Suprapubic skin (tissue), 4 donors: ENCODE data around the gene CELSR2. TPM values are rescaled to one million over a fixed set of nuclear protein-coding genes. Genes with fewer than 3 reads are reported as not detected.
A peak's percentile ranks its signal among the peaks of the same experiment; 100 is the strongest.

ENCODE experiments used
- DNase-seq, 2 donors: peaks; one replicate each; pipeline ENCODE4 v3.0.0-alpha.2; 2019; ENCODE audit warnings: low spot score in 2 of 2
- H3K27ac ChIP-seq: fragments of 200-600 bp; sonication (generic); one replicate; pipeline ENCODE4 v1.5.1; 2019
- H3K27me3 ChIP-seq: fragments of 200-600 bp; sonication (generic); one replicate; pipeline ENCODE4 v1.5.1; 2019
- H3K36me3 ChIP-seq: fragments of 200-600 bp; sonication (generic); one replicate; pipeline ENCODE4 v1.5.1; 2019
- H3K4me1 ChIP-seq: fragments of 200-600 bp; sonication (generic); one replicate; pipeline ENCODE4 v1.5.1; 2019
- H3K4me3 ChIP-seq: fragments of 200-600 bp; sonication (generic); one replicate; pipeline ENCODE4 v1.5.1; 2019; ENCODE audit warnings: mild to moderate bottlenecking
- H3K9me3 ChIP-seq: fragments of 200-600 bp; sonication (generic); one replicate; pipeline ENCODE4 v1.5.1; 2019
- EP300 ChIP-seq: sonication (generic); formaldehyde crosslinking; IDR thresholded peaks from one replicate; pipeline ENCODE4 v1.6.1; 2017; ENCODE audit warnings: antibody characterized with exemption
- POLR2A ChIP-seq, 2 donors: fragments of 450-650 bp; IDR thresholded peaks; one replicate each; pipeline ENCODE4 v1.6.1; 2017; ENCODE audit warnings: antibody characterized with exemption in 2 of 2, mild to moderate bottlenecking in 2 of 2, moderate library complexity in 2 of 2
- POLR2AphosphoS5 ChIP-seq, 3 donors: sonication (generic); formaldehyde crosslinking; IDR thresholded peaks; one replicate each; pipeline ENCODE4 v1.6.1; 2017; ENCODE audit warnings: antibody characterized with exemption in 3 of 3
- WGBS: methylation state at CpG from one replicate; pipeline ENCODE4 v1.1.5; 2018; 5-methylcytosine and 5-hydroxymethylcytosine counted together
- total RNA-seq, 4 donors: library from RNA; depleted of rRNA; stranded (reverse); fragments of >200 nt; gene quantifications; one replicate each; pipeline ENCODE4 v1.1.0, GENCODE V29; 2016
- TF ChIP-seq, protein P1 (sequence below), 2 donors: fragments of 200-600 bp in 1 of 2; fragments of 450-650 bp in 1 of 2; sonication (generic) in 1 of 2; IDR thresholded peaks; one replicate each; pipeline ENCODE4 v1.5.1; 2016 to 2019; ENCODE audit warnings: antibody characterized with exemption in 2 of 2, mild to moderate bottlenecking in 1 of 2, moderate library complexity in 1 of 2

CELSR2 gene
- total RNA-seq, 4 donors from 2014 or later = 106 to 145 (median 129) TPM

- TF ChIP-seq, protein P1, sequence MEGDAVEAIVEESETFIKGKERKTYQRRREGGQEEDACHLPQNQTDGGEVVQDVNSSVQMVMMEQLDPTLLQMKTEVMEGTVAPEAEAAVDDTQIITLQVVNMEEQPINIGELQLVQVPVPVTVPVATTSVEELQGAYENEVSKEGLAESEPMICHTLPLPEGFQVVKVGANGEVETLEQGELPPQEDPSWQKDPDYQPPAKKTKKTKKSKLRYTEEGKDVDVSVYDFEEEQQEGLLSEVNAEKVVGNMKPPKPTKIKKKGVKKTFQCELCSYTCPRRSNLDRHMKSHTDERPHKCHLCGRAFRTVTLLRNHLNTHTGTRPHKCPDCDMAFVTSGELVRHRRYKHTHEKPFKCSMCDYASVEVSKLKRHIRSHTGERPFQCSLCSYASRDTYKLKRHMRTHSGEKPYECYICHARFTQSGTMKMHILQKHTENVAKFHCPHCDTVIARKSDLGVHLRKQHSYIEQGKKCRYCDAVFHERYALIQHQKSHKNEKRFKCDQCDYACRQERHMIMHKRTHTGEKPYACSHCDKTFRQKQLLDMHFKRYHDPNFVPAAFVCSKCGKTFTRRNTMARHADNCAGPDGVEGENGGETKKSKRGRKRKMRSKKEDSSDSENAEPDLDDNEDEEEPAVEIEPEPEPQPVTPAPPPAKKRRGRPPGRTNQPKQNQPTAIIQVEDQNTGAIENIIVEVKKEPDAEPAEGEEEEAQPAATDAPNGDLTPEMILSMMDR (IDR thresholded peaks at IDR 0.05) = no peak
- no peak for TF ChIP-seq POLR2A (IDR thresholded peaks at IDR 0.05)
- TF ChIP-seq POLR2AphosphoS5 (IDR thresholded peaks at IDR 0.05) = no peak
- TF ChIP-seq EP300 = no peak
- no peak for DNase-seq
- Histone ChIP-seq H3K27me3 (no peaks in the 10 kb centered on the region), H3K27ac (peak overlapping the region; percentile 87), H3K4me3 (no peak overlapping the region), H3K4me1 (peaks cover 40% of the 10 kb centered on the region), H3K36me3 (peaks cover 54% of the 10 kb centered on the region), H3K9me3 (no peaks in the 10 kb centered on the region)
- WGBS = 81% methylated on average over 2 of the region's 5 CpGs
These were observed 10.3 kb upstream of the CELSR2 start for GRCh38 chr1:109239047-109239408.

- peak in 1 of 2 donors; percentile 71 for DNase-seq
- Histone ChIP-seq H3K36me3 (peaks cover 49% of the 10 kb centered on the region), H3K27me3 (no peaks in the 10 kb centered on the region), H3K4me3 (no peak overlapping the region), H3K4me1 (peaks cover 40% of the 10 kb centered on the region), H3K9me3 (no peaks in the 10 kb centered on the region), H3K27ac (peak overlapping the region; percentile 87)
- TF ChIP-seq EP300 (no peak), POLR2A (IDR thresholded peaks at IDR 0.05) (no peak), POLR2AphosphoS5 (IDR thresholded peaks at IDR 0.05) (no peak)
- TF ChIP-seq, protein P1 (IDR thresholded peaks at IDR 0.05) = peak in 1 of 2 donors; percentile 60
- WGBS = 33% methylated on average over 4 of the region's 6 CpGs
These were observed 9.8 kb upstream of the CELSR2 start for GRCh38 chr1:109239409-109240068.

DNA sequence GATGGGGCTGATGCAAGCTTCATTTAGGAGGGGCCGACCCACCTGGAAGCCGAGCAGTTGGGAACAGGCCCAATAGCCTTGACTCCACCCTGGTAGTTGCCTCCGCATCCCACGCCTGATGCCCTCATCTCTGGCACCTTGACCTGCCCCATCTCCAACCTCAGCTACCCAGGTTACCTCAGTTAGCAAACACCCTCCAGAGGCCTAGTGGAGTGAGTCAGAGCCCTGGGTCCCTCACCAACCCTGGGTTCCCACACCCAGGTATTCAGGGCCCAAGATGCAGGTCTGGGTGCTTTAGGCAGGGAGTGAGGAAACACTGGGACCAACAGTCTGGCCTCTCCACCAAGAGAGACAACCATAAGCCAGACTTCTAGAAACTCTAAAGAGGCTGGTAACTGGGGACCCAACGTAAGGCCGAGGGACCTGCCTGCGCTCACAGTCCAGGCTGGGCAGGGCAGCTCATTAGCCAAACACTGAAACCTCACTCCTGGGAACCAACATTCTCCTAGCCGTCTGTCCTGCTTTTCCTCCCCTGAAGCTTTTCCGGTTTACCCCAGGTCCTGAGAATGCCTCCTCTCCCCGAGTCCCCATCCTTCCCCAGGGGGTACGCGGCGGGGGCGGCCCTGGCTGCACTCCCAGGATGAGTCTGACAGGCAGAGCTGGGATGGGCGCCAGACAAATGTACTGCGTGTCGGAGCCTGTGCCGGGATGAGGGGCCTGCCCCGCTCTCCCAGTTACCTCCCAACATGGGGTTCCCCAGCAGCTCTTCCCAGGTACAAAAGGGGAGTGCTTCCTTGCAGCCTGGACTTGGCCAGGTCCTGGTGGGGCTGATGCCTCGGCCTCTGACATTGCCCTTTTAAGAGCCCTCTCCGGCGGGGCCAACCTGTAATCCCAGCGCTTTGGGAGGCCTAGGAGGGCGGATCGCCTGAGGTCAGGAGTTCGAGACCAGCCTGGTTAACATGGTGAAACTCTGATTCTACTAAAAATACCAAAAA is 8.9 kb upstream of the CELSR2 start:
- Histone ChIP-seq H3K4me3 (peak overlapping the region; percentile 3), H3K36me3 (peaks cover 40% of the 10 kb centered on the region), H3K27ac (peak overlapping the region; percentile 87), H3K4me1 (peaks cover 40% of the 10 kb centered on the region), H3K27me3 (no peaks in the 10 kb centered on the region), H3K9me3 (no peaks in the 10 kb centered on the region)
- TF ChIP-seq, protein P1 (IDR thresholded peaks at IDR 0.05) = no peak
- TF ChIP-seq POLR2AphosphoS5 (IDR thresholded peaks at IDR 0.05) = peak in 1 of 3 donors; percentile 52
- peak; percentile 86 for DNase-seq
- WGBS = 19% methylated on average over 12 of the region's 26 CpGs

- no peak for DNase-seq
- peak overlapping the region; percentile 87 for H3K27ac ChIP-seq
- H3K27me3 ChIP-seq = no peaks in the 10 kb centered on the region
- no peak overlapping the region for H3K4me3 ChIP-seq
- H3K36me3 ChIP-seq = peaks cover 31% of the 10 kb centered on the region
- no peaks in the 10 kb centered on the region for H3K9me3 ChIP-seq
- H3K4me1 ChIP-seq = peaks cover 40% of the 10 kb centered on the region
- WGBS = 44% methylated on average over 6 of the region's 6 CpGs
- TF ChIP-seq, protein P1 (IDR thresholded peaks at IDR 0.05) = no peak
- TF ChIP-seq POLR2AphosphoS5 (IDR thresholded peaks at IDR 0.05) (no peak), POLR2A (IDR thresholded peaks at IDR 0.05) (no peak), EP300 (no peak)
These were observed 8.0 kb upstream of the CELSR2 start for GRCh38 chr1:109241344-109241743.

- Histone ChIP-seq H3K36me3 (peaks cover 25% of the 10 kb centered on the region), H3K4me3 (no peak overlapping the region), H3K4me1 (peaks cover 40% of the 10 kb centered on the region), H3K9me3 (no peaks in the 10 kb centered on the region), H3K27me3 (no peaks in the 10 kb centered on the region), H3K27ac (no peak overlapping the region)
- TF ChIP-seq, protein P1 (IDR thresholded peaks at IDR 0.05) = no peak
- TF ChIP-seq EP300 (no peak), POLR2A (IDR thresholded peaks at IDR 0.05) (no peak), POLR2AphosphoS5 (IDR thresholded peaks at IDR 0.05) (no peak)
- DNase-seq = no peak
- WGBS = 41% methylated on average over 8 of the region's 8 CpGs
These were observed 7.4 kb upstream of the CELSR2 start for GRCh38 chr1:109241841-109242345.
